Right lobe of liver (tissue), 6 donors: ENCODE results near the gene PDE1C. TPM values are rescaled to one million over a fixed set of nuclear protein-coding genes. Genes with fewer than 3 reads are reported as not detected.

Experiments used
- ATAC-seq, 4 donors: fragments of 200-7000 bp; cut with Tn5 transposase; one replicate each; pipeline ENCODE4 v1.9.1; 2020; ENCODE audit warnings: mild to moderate bottlenecking in 4 of 4, moderate library complexity in 4 of 4
- DNase-seq, 3 donors: peaks; one replicate each; pipeline ENCODE4 v3.0.0-alpha.2; 2020
- H3K27ac ChIP-seq, 3 donors: fragments of 200-600 bp; one replicate each; pipeline ENCODE4 v1.8.0; 2022
- H3K27me3 ChIP-seq, 2 donors: fragments of 200-600 bp; one replicate each; pipeline ENCODE4 v1.8.0; 2022
- H3K36me3 ChIP-seq, 4 donors: fragments of 200-600 bp; sonication (generic) in 1 of 4; one replicate each; pipeline versions ENCODE4 v1.5.1 to v1.8.0; 2017 to 2022; ENCODE audit warnings: control low read depth in 1 of 4
- H3K4me1 ChIP-seq, 4 donors: fragments of 200-600 bp; sonication (generic) in 1 of 4; one replicate each; pipeline versions ENCODE4 v1.5.1 to v1.8.0; 2017 to 2022; ENCODE audit warnings: control low read depth in 1 of 4
- H3K4me3 ChIP-seq, 3 donors: fragments of 200-600 bp; one replicate each; pipeline ENCODE4 v1.8.0; 2022
- H3K9me3 ChIP-seq, 4 donors: fragments of 200-600 bp; sonication (generic) in 1 of 4; one replicate each; pipeline versions ENCODE4 v1.5.1 to v1.8.0; 2017 to 2022; ENCODE audit warnings: control low read depth in 1 of 4
- CTCF ChIP-seq, 4 donors: fragments of 200-600 bp in 3 of 4; fragments of 450-650 bp in 1 of 4; IDR thresholded peaks; one replicate each; pipeline versions ENCODE4 v1.5.1 to v1.8.0; 2016 to 2022; ENCODE audit warnings: antibody characterized with exemption in 4 of 4, mild to moderate bottlenecking in 2 of 4
- POLR2A ChIP-seq: fragments of 450-650 bp; IDR thresholded peaks from one replicate; pipeline ENCODE4 v1.6.1; 2017; ENCODE audit warnings: antibody characterized with exemption, mild to moderate bottlenecking
- WGBS: methylation state at CpG from one replicate; pipeline ENCODE4 v1.1.6; 2018; ENCODE audit warnings: low coverage, low lambda C conversion rate; ENCODE audit not compliant: insufficient coverage; ENCODE audit errors: missing lambda C conversion rate; 5-methylcytosine and 5-hydroxymethylcytosine counted together
- intact Hi-C, 2 donors: fragments of 100-400 bp; cut with DNase I; formaldehyde crosslinking; loops; one replicate each; pipeline versions ENCODE4 v1.11.2 to v1.14.1; 2022
- total RNA-seq, 6 experiments: library from RNA; depleted of rRNA in 2 of 6; stranded (reverse); fragments of >200 nt in 2 of 6; fragmentation: NEBNext Ultra II Directional in 3 of 6; extraction: Animal tissue kit (Norgen Biotek cat#: 25700) in 3 of 6; gene quantifications; one replicate each; pipeline versions ENCODE4 v1.1.0 to v1.2.4, GENCODE V29; 2016 to 2023
- donor health status: DM: no; HTN: yes; CAD: no.
- donor health status: DM: no; HTN: no; CAD: no.
- donor health status: DM: no; HTN: no; CAD: no.
- donor health status: DM: no; HTN: yes; CAD: no.
- donor health status: DM: no; HTN: yes; CAD: no.

The PDE1C gene
- total RNA-seq, 6 experiments from 2014 or later: 0.02 TPM; not detected in 5

GRCh38 chr7:32056767-32057166, 13.4 kb downstream of the PDE1C start:
- Histone ChIP-seq H3K36me3 (no peaks in the 10 kb centered on the region), H3K27me3 (no peaks in the 10 kb centered on the region), H3K4me1 (no peaks in the 10 kb centered on the region), H3K4me3 (no peak overlapping the region), H3K9me3 (no peaks in the 10 kb centered on the region), H3K27ac (no peak overlapping the region)
- DNase-seq (no peak), ATAC-seq (no peak)
- intact Hi-C loops: no loop called here
- whole genome bisulfite sequencing: 22% methylated on average over 1 of the region's 1 CpG
- TF ChIP-seq CTCF (IDR thresholded peaks at IDR 0.05) (no peak), POLR2A (no peak)

DNA sequence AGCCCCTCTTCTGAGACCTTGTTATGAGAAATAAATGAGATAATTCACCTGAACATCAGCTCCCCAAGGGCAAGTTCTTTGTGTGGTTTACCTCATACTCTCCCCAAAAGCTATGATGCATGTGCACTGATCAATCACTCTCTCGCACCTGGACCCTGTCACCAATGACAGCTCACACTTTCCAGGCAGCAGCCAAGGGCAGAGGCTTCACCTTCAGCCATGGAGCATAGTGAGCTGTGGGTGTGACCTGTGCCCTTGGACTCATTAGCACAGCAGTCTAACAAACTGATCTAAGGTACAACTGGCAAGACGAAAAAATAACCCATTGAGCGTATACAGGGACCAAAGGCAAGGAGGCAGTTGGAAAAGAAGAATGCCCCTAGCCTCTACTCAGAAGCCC, 17.0 kb downstream of the PDE1C start:
- no peak for ATAC-seq
- no peak for DNase-seq
- WGBS: 66% methylated on average over 3 of the region's 3 CpGs
- H3K4me3 ChIP-seq: no peak overlapping the region
- no peak overlapping the region for H3K27ac ChIP-seq
- H3K4me1 ChIP-seq: no peaks in the 10 kb centered on the region
- no peaks in the 10 kb centered on the region for H3K9me3 ChIP-seq
- intact Hi-C loops: no loop called here
- H3K36me3 ChIP-seq: no peaks in the 10 kb centered on the region
- no peaks in the 10 kb centered on the region for H3K27me3 ChIP-seq
- TF ChIP-seq CTCF (IDR thresholded peaks at IDR 0.05) (no peak), POLR2A (no peak)

DNA sequence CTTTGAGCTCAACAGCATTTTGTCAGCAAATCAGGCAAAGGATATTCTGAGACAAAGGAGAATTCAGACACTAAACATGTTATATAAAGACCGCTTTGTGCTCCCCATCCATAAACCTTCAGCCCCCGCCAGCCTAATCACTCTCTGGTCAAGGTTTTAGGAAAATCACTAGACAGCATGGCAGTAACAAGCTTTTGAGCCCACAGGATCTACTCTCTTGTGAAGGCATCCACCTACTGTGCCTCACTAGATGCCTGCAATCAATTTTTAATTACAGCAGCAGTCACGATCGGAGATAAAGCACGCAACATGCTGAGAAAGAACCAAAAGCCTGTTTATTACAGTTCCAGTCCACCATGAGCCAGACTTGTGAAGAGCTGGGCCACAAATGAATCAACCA, 19.1 kb downstream of the PDE1C start:
- DNase-seq (no peak), ATAC-seq (no peak)
- no peaks in the 10 kb centered on the region for H3K9me3 ChIP-seq
- no peaks in the 10 kb centered on the region for H3K27me3 ChIP-seq
- intact Hi-C loops: no loop called here
- H3K4me3 ChIP-seq: no peak overlapping the region
- no peaks in the 10 kb centered on the region for H3K4me1 ChIP-seq
- WGBS: 69% methylated on average over 5 of the region's 5 CpGs
- no peaks in the 10 kb centered on the region for H3K36me3 ChIP-seq
- TF ChIP-seq POLR2A (no peak), CTCF (IDR thresholded peaks at IDR 0.05) (no peak)
- no peak overlapping the region for H3K27ac ChIP-seq

DNA sequence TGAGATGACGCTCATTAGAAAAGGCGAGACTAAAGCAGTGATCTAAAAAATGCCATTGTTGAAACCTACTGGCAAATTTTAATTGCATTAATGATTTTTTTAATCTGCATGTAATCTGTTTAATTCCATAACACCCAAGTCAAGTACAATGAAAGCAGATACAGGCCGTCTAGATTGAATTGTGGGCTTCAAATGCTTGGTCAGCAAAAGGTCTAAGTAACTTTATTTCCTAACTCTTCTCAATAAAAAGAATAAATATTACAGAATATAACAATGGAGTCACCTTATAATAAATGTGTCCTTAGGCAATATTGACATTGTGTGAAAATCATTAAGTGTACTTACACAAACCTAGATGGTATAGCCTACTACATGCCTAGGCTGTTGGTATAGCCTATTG, 20.6 kb downstream of the PDE1C start:
- WGBS: 58% methylated on average over 3 of the region's 3 CpGs
- TF ChIP-seq POLR2A (no peak), CTCF (IDR thresholded peaks at IDR 0.05) (no peak)
- ATAC-seq (no peak), DNase-seq (no peak)
- Histone ChIP-seq H3K4me3 (no peak overlapping the region), H3K9me3 (no peaks in the 10 kb centered on the region), H3K27me3 (no peaks in the 10 kb centered on the region), H3K4me1 (no peaks in the 10 kb centered on the region), H3K27ac (no peak overlapping the region), H3K36me3 (no peaks in the 10 kb centered on the region)
- intact Hi-C loops: no loop called here

DNA sequence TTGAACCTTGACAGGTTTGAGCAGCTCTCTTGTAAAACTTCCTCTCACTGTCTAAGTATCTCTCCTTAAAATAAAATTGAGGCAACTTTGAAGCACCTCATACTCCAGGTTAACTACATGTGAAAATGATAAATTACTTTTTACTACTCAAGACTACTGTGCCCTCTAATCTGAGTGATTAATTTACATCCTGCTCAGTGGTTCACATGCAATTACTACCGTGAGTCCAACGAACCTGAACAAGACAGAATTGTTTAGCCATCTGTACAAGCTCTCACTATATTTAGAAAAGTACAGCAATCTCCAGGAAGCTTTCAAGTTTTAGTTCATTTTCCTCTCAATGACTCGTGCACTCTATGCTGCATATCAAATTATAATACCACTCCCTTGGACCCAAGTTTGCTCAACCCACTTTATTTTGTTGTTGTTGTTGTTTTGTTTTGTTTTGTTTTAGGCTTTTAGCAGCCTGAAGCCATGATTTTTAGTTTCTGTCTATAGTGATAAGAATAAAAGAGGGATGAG, 21.2 kb downstream of the PDE1C start:
- H3K27ac ChIP-seq: no peak overlapping the region
- intact Hi-C loops: no loop called here
- ATAC-seq (no peak), DNase-seq (no peak)
- TF ChIP-seq POLR2A (no peak), CTCF (IDR thresholded peaks at IDR 0.05) (no peak)
- no peaks in the 10 kb centered on the region for H3K9me3 ChIP-seq
- 20% methylated on average over 3 of the region's 3 CpGs for WGBS
- H3K27me3 ChIP-seq: no peaks in the 10 kb centered on the region
- H3K4me3 ChIP-seq: no peak overlapping the region
- no peaks in the 10 kb centered on the region for H3K4me1 ChIP-seq
- no peaks in the 10 kb centered on the region for H3K36me3 ChIP-seq
